GM21528 (cell line): ENCODE results near the gene SNIP1.
"Not testable (repeated sequence)": the region's sequence is repeated elsewhere in the genome, so short reads cannot be mapped to it uniquely, and the experiment has no call there.

Source experiments
- ATAC-seq: cut with Tn5 transposase; IDR thresholded peaks from one replicate; pipeline ENCODE4 v1.9.1; 2021; ENCODE audit warnings: mild to moderate bottlenecking, moderate library complexity; ENCODE audit not compliant: unreplicated experiment, low FRiP score

Gene SNIP1

GRCh38 chr1:37553927-37554808 lies at the start of gene SNIP1:
Gene SNIP1, minus strand, starts transcription at chr1:37554293. Its CDS starts 64 bp downstream, at chr1:37554229.
- peak; percentile 91 for ATAC-seq

- ATAC-seq = no peak
These were observed 48.9 kb upstream of the SNIP1 start for GRCh38 chr1:37602750-37603694.

GRCh38 chr1:37601441-37601840 lies 47.3 kb upstream of the SNIP1 start:
- ATAC-seq = no peak

- no peak for ATAC-seq
These were observed 45.8 kb upstream of the SNIP1 start for GRCh38 chr1:37599940-37600339.

- no peak for ATAC-seq
These were observed 42.1 kb upstream of the SNIP1 start for GRCh38 chr1:37596182-37596667.

- ATAC-seq = peak; percentile 97
These were observed 41.5 kb upstream of the SNIP1 start, which contains the start of gene GNL2 for GRCh38 chr1:37595440-37596181. Gene GNL2, minus strand, starts transcription at chr1:37595937. Its CDS starts 115 bp downstream, at chr1:37595822.

- no peak for ATAC-seq
These were observed 39.6 kb upstream of the SNIP1 start for GRCh38 chr1:37593726-37594125.

GRCh38 chr1:37588939-37589338 lies 34.8 kb upstream of the SNIP1 start:
- no peak for ATAC-seq

- not testable (repeated sequence) for ATAC-seq
These were observed 30.5 kb upstream of the SNIP1 start for GRCh38 chr1:37584544-37584943.

- ATAC-seq = no peak
These were observed 21.6 kb upstream of the SNIP1 start for GRCh38 chr1:37575692-37576091.

GRCh38 chr1:37574834-37575480 lies 20.9 kb upstream of the SNIP1 start:
- ATAC-seq = no peak

GRCh38 chr1:37570528-37571334 lies 16.6 kb upstream of the SNIP1 start:
- ATAC-seq = no peak

GRCh38 chr1:37567023-37567422 lies 12.9 kb upstream of the SNIP1 start:
- no peak for ATAC-seq

- no peak for ATAC-seq
These were observed 10.8 kb upstream of the SNIP1 start for GRCh38 chr1:37564892-37565291.

- no peak for ATAC-seq
These were observed 8.9 kb upstream of the SNIP1 start for GRCh38 chr1:37562984-37563383.

- no peak for ATAC-seq
These were observed 7.3 kb upstream of the SNIP1 start for GRCh38 chr1:37561133-37562132.

- no peak for ATAC-seq
These were observed 6.5 kb upstream of the SNIP1 start for GRCh38 chr1:37560401-37561132.
